GM15510 (cell line): Measurements from ENCODE around the gene CYP2E1.

Source experiments
- POLR2A ChIP-seq: IDR thresholded peaks from 3 replicates; pipeline ENCODE4 v1.6.1; 2011; ENCODE audit warnings: borderline replicate concordance; ENCODE audit not compliant: insufficient read length; ENCODE audit errors: extremely low read depth

Gene CYP2E1

GRCh38 chr10:133526957-133527588 is at the start of gene CYP2E1:
Gene CYP2E1, plus strand, starts transcription at chr10:133527363. Its CDS starts 33 bp downstream, at chr10:133527396.
- no peak for TF ChIP-seq POLR2A

- no peak for TF ChIP-seq POLR2A
These were observed 46.0 kb upstream of the CYP2E1 start for GRCh38 chr10:133481086-133481643.

- TF ChIP-seq POLR2A, result no peak
These were observed 45.5 kb upstream of the CYP2E1 start for GRCh38 chr10:133481657-133482056.

- no peak for TF ChIP-seq POLR2A
These were observed 42.3 kb upstream of the CYP2E1 start for GRCh38 chr10:133484818-133485217.

- no peak for TF ChIP-seq POLR2A
These were observed 40.1 kb upstream of the CYP2E1 start for GRCh38 chr10:133487085-133487484.

GRCh38 chr10:133488354-133488753 is 38.8 kb upstream of the CYP2E1 start:
- TF ChIP-seq POLR2A, result no peak

GRCh38 chr10:133489816-133490588 is 37.2 kb upstream of the CYP2E1 start:
- TF ChIP-seq POLR2A, result no peak

GRCh38 chr10:133509700-133510099 is 17.5 kb upstream of the CYP2E1 start:
- no peak for TF ChIP-seq POLR2A

- TF ChIP-seq POLR2A, result no peak
These were observed 15.8 kb upstream of the CYP2E1 start for GRCh38 chr10:133511408-133511807.

- TF ChIP-seq POLR2A, result no peak
These were observed 15.1 kb upstream of the CYP2E1 start for GRCh38 chr10:133511907-133512528.

- TF ChIP-seq POLR2A, result no peak
These were observed 11.7 kb upstream of the CYP2E1 start for GRCh38 chr10:133515471-133515870.

- TF ChIP-seq POLR2A, result no peak
These were observed 11.1 kb upstream of the CYP2E1 start for GRCh38 chr10:133516057-133516456.

- TF ChIP-seq POLR2A, result peak; percentile 40
These were observed 6.9 kb upstream of the CYP2E1 start for GRCh38 chr10:133520193-133520738.

- TF ChIP-seq POLR2A, result no peak
These were observed 3.4 kb upstream of the CYP2E1 start for GRCh38 chr10:133523631-133524203.

- no peak for TF ChIP-seq POLR2A
These were observed 1.7 kb upstream of the CYP2E1 start for GRCh38 chr10:133525444-133525843.
